ENCODE results near the gene NUP210L. TPM values are rescaled to one million over a fixed set of nuclear protein-coding genes. Genes with fewer than 3 reads are reported as not detected.
A peak's percentile ranks its signal among the peaks of the same experiment; 100 is the strongest.

The NUP210L gene
- total and polyA plus RNA-seq, 9 of the 15 experiments (the other 6 are each of a cell fraction or from before 2014, with no cell fraction given), result 0.01 to 0.04 TPM; not detected in 7

DNA sequence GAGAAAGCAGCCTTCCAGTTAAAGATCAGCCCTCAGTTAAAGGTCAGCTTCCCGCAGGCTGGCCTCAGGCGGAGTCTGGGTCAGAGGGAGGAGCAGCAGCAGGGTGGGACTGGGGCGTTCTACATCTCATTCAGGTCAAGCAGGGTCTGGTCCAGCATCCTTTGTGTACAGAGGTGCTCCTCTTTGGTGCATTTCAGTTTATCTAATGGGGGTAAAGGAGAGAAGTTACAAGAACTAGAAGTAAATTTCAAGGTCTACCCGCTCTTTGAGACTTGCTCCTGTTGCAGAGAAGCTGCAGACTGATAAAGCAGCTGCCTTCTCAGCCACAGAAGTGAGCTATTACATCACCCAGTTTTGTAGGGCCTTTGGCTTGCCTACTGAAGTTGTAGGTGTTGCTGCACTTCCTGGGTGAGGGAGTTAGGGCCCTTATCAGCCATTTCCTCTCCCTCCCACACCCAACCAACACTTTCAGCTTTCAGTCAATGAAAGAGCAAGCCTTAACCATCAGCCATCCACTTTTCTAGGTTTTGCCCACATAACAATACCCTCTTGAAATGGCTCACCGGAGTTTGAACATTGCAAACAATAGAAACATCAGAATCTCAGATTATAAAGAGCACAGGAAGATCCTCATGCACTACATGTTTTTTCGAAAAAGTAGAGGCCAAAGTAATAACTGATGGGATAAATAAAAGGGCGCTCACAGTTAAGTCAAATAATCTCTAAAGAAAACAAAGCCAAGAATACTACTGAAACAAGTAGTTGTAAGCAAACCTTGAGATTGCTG is 2.8 kb upstream of the NUP210L start (continued):
- TF ChIP-seq ZNF121 (CRISPR knock-in tag; conservative IDR thresholded peaks at IDR 0.05) (no peak), TEAD4 (IDR thresholded peaks at IDR 0.05; ENCODE audit: low read length) (peak; percentile 74), TEAD4 (CRISPR knock-in tag; IDR thresholded peaks at IDR 0.05; ENCODE audit: borderline replicate concordance) (no peak), ZBTB1 (CRISPR knock-in tag; IDR thresholded peaks at IDR 0.05; ENCODE audit: borderline replicate concordance, low read depth) (no peak; the same call in 1 of the 2 replicates), NKRF (IDR thresholded peaks at IDR 0.05; ENCODE audit: borderline replicate concordance) (no peak), LCOR (CRISPR knock-in tag; IDR thresholded peaks at IDR 0.05) (no peak; the same call in 1 of the 2 replicates), ZNF239 (CRISPR knock-in tag; IDR thresholded peaks at IDR 0.05) (no peak; the same call in 1 of the 2 replicates), RBBP5 (IDR thresholded peaks at IDR 0.05; ENCODE audit: borderline replicate concordance, insufficient read depth, low read length, poor library complexity, severe bottlenecking) (no peak), ZNF354B (CRISPR knock-in tag; IDR thresholded peaks at IDR 0.05) (no peak), KHSRP (IDR thresholded peaks at IDR 0.05) (no peak), TBP (optimal IDR thresholded peaks at IDR 0.05; ENCODE audit: low read depth, low read length) (no peak), ZBTB5 (IDR thresholded peaks at IDR 0.05) (no peak), ZNF778 (CRISPR knock-in tag; IDR thresholded peaks at IDR 0.05) (no peak), CBFA2T2 (conservative IDR thresholded peaks at IDR 0.05) (peak; percentile 64), ZNF766 (CRISPR knock-in tag; conservative IDR thresholded peaks at IDR 0.05) (no peak), E2F5 (CRISPR knock-in tag; IDR thresholded peaks at IDR 0.05) (no peak)
- TF ChIP-seq, protein P1, sequence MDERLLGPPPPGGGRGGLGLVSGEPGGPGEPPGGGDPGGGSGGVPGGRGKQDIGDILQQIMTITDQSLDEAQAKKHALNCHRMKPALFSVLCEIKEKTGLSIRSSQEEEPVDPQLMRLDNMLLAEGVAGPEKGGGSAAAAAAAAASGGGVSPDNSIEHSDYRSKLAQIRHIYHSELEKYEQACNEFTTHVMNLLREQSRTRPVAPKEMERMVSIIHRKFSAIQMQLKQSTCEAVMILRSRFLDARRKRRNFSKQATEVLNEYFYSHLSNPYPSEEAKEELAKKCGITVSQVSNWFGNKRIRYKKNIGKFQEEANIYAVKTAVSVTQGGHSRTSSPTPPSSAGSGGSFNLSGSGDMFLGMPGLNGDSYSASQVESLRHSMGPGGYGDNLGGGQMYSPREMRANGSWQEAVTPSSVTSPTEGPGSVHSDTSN (CRISPR knock-in tag; IDR thresholded peaks at IDR 0.05; ENCODE audit: low read depth), result no peak
- TF ChIP-seq, protein P1 (tag; conservative IDR thresholded peaks at IDR 0.05; ENCODE audit: low read depth), result 0 out of 2 replicates have a peak, but pooled peaks have one; percentile 28
- TF ChIP-seq, protein P2, sequence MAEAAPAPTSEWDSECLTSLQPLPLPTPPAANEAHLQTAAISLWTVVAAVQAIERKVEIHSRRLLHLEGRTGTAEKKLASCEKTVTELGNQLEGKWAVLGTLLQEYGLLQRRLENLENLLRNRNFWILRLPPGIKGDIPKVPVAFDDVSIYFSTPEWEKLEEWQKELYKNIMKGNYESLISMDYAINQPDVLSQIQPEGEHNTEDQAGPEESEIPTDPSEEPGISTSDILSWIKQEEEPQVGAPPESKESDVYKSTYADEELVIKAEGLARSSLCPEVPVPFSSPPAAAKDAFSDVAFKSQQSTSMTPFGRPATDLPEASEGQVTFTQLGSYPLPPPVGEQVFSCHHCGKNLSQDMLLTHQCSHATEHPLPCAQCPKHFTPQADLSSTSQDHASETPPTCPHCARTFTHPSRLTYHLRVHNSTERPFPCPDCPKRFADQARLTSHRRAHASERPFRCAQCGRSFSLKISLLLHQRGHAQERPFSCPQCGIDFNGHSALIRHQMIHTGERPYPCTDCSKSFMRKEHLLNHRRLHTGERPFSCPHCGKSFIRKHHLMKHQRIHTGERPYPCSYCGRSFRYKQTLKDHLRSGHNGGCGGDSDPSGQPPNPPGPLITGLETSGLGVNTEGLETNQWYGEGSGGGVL (CRISPR knock-in tag; IDR thresholded peaks at IDR 0.05), result no peak

Data from K562 (cell line).